K562 (cell line): Measurements from ENCODE around the gene RXRA. TPM values are rescaled to one million over a fixed set of nuclear protein-coding genes. Genes with fewer than 3 reads are reported as not detected.
A peak's percentile ranks its signal among the peaks of the same experiment; 100 is the strongest.

Experiments
- ATAC-seq: fragments of 200-7000 bp; cut with Tn5 transposase; 3 replicates; pipeline ENCODE4 v1.9.1; 2020; ENCODE audit warnings: moderate library complexity
- BruUV-seq: library from RNA; stranded (reverse); fragments of 400-500 nt; replicated peaks from 2 replicates; lab custom pipeline; 2021; lab: Mats Ljungman, UMichigan
- CTCF ChIA-PET: fragments of 300-600 bp; formaldehyde crosslinking; extraction: SDS; loops from one replicate; lab custom pipeline; 2021; ENCODE audit warnings: low intra/inter-chr PET ratio; lab: Yijun Ruan, JAX
- POLR2A ChIA-PET: fragments of 300-600, 350-650 bp; sonication (Branson Sonifier 250); formaldehyde crosslinking; extraction: SDS; loops from one replicate; lab custom pipeline; 2021; ENCODE audit warnings: antibody characterized with exemption, inconsistent platforms; lab: Yijun Ruan, JAX
- DNase-seq, 4 experiments: peaks; one replicate each; pipeline versions ENCODE4 v3.0.0 to v3.0.0-alpha.2; 2011 to 2018; ENCODE audit warnings: low spot score in 3 of 4, mixed read lengths in 3 of 4; ENCODE audit errors: extremely low read depth in 1 of 4
- FAIRE-seq: peaks from 2 replicates; lab custom pipeline; 2011; peaks lifted over from hg19 to GRCh38; lab: Jason Lieb, UNC
- H2AFZ ChIP-seq: 2 replicates; pipeline ENCODE4 v1.6.0; 2011; ENCODE audit warnings: low read depth, low read length, control low read depth, inconsistent platforms
- H3K27ac ChIP-seq: fragments of 200-600 bp; 3 replicates; pipeline ENCODE4 v1.8.0; 2011; ENCODE audit warnings: low read depth, mild to moderate bottlenecking, control low read depth, inconsistent platforms, low read length, moderate library complexity, mixed read lengths; ENCODE audit errors: extremely low read depth
- H3K27me3 ChIP-seq, 2 experiments: fragments of 300-600 bp in 1 of 2; 2 replicates in 1 of 2; 3 replicates in 1 of 2; pipeline versions ENCODE4 v1.6.0 to v1.8.0; 2011; ENCODE audit warnings: inconsistent platforms in 2 of 2, low read length in 2 of 2, mild to moderate bottlenecking in 1 of 2, mixed read lengths in 1 of 2, moderate library complexity in 1 of 2; ENCODE audit not compliant: control insufficient read depth in 2 of 2, insufficient read depth in 2 of 2
- H3K36me3 ChIP-seq: fragments of 300-600 bp; 3 replicates; pipeline ENCODE4 v1.8.0; 2011; ENCODE audit warnings: mild to moderate bottlenecking, low read length, inconsistent platforms; ENCODE audit not compliant: control insufficient read depth, insufficient read depth
- H3K4me1 ChIP-seq, 2 experiments: fragments of 200-600 bp in 1 of 2; replicated peaks in 1 of 2; 2 replicates in 1 of 2; 3 replicates in 1 of 2; pipeline versions ENCODE4 v1.5.1 to v1.8.0; 2011; ENCODE audit warnings: inconsistent platforms in 2 of 2, low read length in 2 of 2, mild to moderate bottlenecking in 1 of 2, mixed read lengths in 1 of 2, moderate library complexity in 1 of 2; ENCODE audit not compliant: control insufficient read depth in 2 of 2, insufficient read depth in 2 of 2
- H3K4me2 ChIP-seq: 2 replicates; pipeline ENCODE4 v1.6.1; 2011; ENCODE audit warnings: low read length, control low read depth, inconsistent platforms, mixed read lengths; ENCODE audit not compliant: insufficient read depth
- H3K4me3 ChIP-seq: fragments of 200-600 bp; sonication (generic), shearing (Covaris generic); 2 replicates; pipeline ENCODE4 v1.5.1; 2016; ENCODE audit warnings: control low read depth, inconsistent platforms
- H3K79me2 ChIP-seq: fragments of 200-600 bp; 3 replicates; pipeline ENCODE4 v1.8.0; 2011; ENCODE audit warnings: low read length, inconsistent platforms; ENCODE audit not compliant: control insufficient read depth, insufficient read depth
- H3K9ac ChIP-seq, 2 experiments: 2 replicates each; pipeline versions ENCODE4 v1.6.0 to v1.6.1; 2011; ENCODE audit warnings: low read depth in 2 of 2, low read length in 2 of 2, control low read depth in 1 of 2, inconsistent platforms in 1 of 2, mild to moderate bottlenecking in 1 of 2, mixed read lengths in 1 of 2; ENCODE audit not compliant: insufficient read depth in 1 of 2
- H3K9me1 ChIP-seq: one replicate; pipeline ENCODE4 v1.6.0; 2011; ENCODE audit warnings: inconsistent platforms, mild to moderate bottlenecking, low read length, moderate library complexity; ENCODE audit not compliant: control insufficient read depth, insufficient read depth
- H3K9me3 ChIP-seq: replicated peaks from 2 replicates; pipeline ENCODE4 v1.5.1; 2011; ENCODE audit warnings: low read depth, low read length, inconsistent platforms; ENCODE audit not compliant: control insufficient read depth, insufficient read depth
- H4K20me1 ChIP-seq: replicated peaks from 2 replicates; pipeline ENCODE4 v1.6.1; 2011; ENCODE audit warnings: low read length, inconsistent platforms, mixed read lengths; ENCODE audit not compliant: control insufficient read depth, insufficient read depth
- CBFA2T2 ChIP-seq: fragments of 450-650 bp; conservative IDR thresholded peaks from 2 replicates; pipeline ENCODE4 v1.6.1; 2017; ENCODE audit warnings: mild to moderate bottlenecking
- KDM5B ChIP-seq: fragments of 200-600 bp; sonication (generic); IDR thresholded peaks from 2 replicates; pipeline ENCODE4 v1.6.1; 2012; ENCODE audit warnings: low read depth, mild to moderate bottlenecking, moderate library complexity, low read length, control low read depth, inconsistent platforms; ENCODE audit not compliant: insufficient replicate concordance
- POLR2A ChIP-seq: fragments of 450-650 bp; conservative IDR thresholded peaks from 2 replicates; pipeline ENCODE4 v1.6.1; 2016
- POLR2G ChIP-seq: fragments of 200-400 bp; formaldehyde crosslinking; IDR thresholded peaks from 2 replicates; pipeline ENCODE4 v1.6.1; 2017; ENCODE audit warnings: low read depth, mild to moderate bottlenecking, antibody characterized with exemption, low read length, moderate library complexity
- ZEB2 ChIP-seq: fragments of 450-650 bp; IDR thresholded peaks from 2 replicates; pipeline ENCODE4 v1.6.1; 2016
- WGBS: fragments of 100-300 bp; shearing (Covaris generic); methylation state at CpG from one replicate; pipeline ENCODE4 v1.1.6; 2016; ENCODE audit warnings: low coverage, mixed read lengths; ENCODE audit not compliant: insufficient coverage; ENCODE audit errors: missing lambda C conversion rate; 5-methylcytosine and 5-hydroxymethylcytosine counted together
- in situ Hi-C: fragments of 300-500 bp; cut with MboI; formaldehyde crosslinking; loops from 4 replicates; pipeline ENCODE4 v1.15.0; 2018; ENCODE audit warnings: inconsistent platforms, mixed read lengths
- intact Hi-C: fragments of 100-400 bp; cut with micrococcal nuclease; formaldehyde crosslinking; loops from 2 replicates; pipeline ENCODE4 v1.14.2; 2022
- polyA plus RNA-seq, 8 experiments: library from polyadenylated mRNA; depleted of rRNA in 4 of 8; stranded (reverse) in 5 of 8; unstranded in 3 of 8; fragments of >200 nt; fragmentation: Nextera tagmentation in 2 of 8; fragmentation: Illumina TruSeq in 1 of 8; extraction: Ambion mirVana in 2 of 8; extraction: Trizol in 1 of 8; gene quantifications; 2 replicates each; pipeline versions ENCODE4 v1.2.1 to v1.2.3, GENCODE V29; 2011 to 2014; ENCODE audit warnings: inconsistent platforms in 1 of 8, missing spikeins in 1 of 8
- total RNA-seq, 7 experiments: library from RNA; depleted of rRNA in 6 of 7; stranded (reverse); fragments of >200 nt in 6 of 7; fragmentation: Illumina TruSeq in 2 of 7; extraction: Trizol in 2 of 7; gene quantifications; 2 replicates each; pipeline versions ENCODE4 v1.2.1 to v1.2.3, GENCODE V29; 2011 to 2021; ENCODE audit warnings: low replicate concordance in 1 of 7

Gene RXRA
- total and polyA plus RNA-seq, 9 of the 15 experiments (the other 6 are each of a cell fraction or from before 2014, with no cell fraction given), result 0.35 to 23.6 (median 4.6) TPM

- ChIA-PET POLR2A (interaction anchor here (0.7 to 1.4 kb wide), 2 partner anchors 19 to 95 kb away, joined by 3 read pairs; no protein-coding TSS in a partner anchor), CTCF (no interaction called here)
- peaks cover 81% of the 10 kb centered on the region for H3K79me2 ChIP-seq
Measured at GRCh38 chr9:134341929-134342745, 15.9 kb downstream of the RXRA start.

DNA sequence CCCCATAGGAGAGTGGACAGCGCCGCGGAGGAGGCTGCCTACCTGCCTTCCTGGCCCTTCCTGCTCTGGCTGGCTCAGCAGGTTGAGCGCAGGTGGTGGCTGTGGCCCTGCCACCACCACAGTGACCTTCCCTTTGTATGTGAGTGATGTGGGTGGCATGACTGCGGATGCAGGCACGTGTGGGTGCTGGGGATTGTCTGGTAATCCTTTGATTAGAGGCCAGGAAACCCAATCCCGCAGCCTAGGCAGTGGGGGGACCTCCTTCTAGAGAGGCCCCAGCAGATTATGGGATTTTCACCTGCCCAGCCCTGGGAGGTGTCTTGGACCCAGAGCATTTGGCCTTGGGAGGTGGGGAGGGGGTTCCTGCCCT is 16.5 kb downstream of the RXRA start:
- Histone ChIP-seq H3K9ac (peak overlapping the region in 1 of 2 experiments; percentile 84; a peak in 2 of 4 replicates), H4K20me1 (peaks cover 18% of the 10 kb centered on the region), H3K4me3 (no peak overlapping the region), H3K4me1 (peaks cover 44 to 98% of the 10 kb centered on the region in 2 experiments), H3K36me3 (no peaks in the 10 kb centered on the region; the same call in 2 of the 3 replicates), H2AFZ (no peak overlapping the region), H3K9me3 (no peaks in the 10 kb centered on the region), H3K79me2 (peaks cover 75% of the 10 kb centered on the region), H3K27ac (no peak overlapping the region), H3K9me1 (peaks cover 11% of the 10 kb centered on the region), H3K27me3 (no peaks in the 10 kb centered on the region), H3K4me2 (no peak overlapping the region)
- intact Hi-C loops, result no loop called here
- ATAC-seq (no peak), DNase-seq (no peak), FAIRE-seq (no peak)
- in situ Hi-C loops, result no loop called here
- WGBS, result 92% methylated on average over 6 of the region's 7 CpGs
- TF ChIP-seq CBFA2T2 (no peak), POLR2G (0 out of 2 replicates have a peak, but pooled peaks have one; percentile 2)
- BruUV-seq, result no TSS peak
- ChIA-PET POLR2A (no interaction called here), CTCF (no interaction called here)

More at GRCh38 chr9:134341929-134342745, 15.9 kb downstream of the RXRA start:
- Histone ChIP-seq H3K27ac (no peak overlapping the region), H4K20me1 (peaks cover 20% of the 10 kb centered on the region; the same call in 1 of the 2 replicates), H3K9me3 (no peaks in the 10 kb centered on the region), H3K27me3 (no peaks in the 10 kb centered on the region), H3K36me3 (no peaks in the 10 kb centered on the region; the same call in 2 of the 3 replicates), H3K4me3 (no peak overlapping the region), H3K4me1 (peaks cover 49 to 98% of the 10 kb centered on the region in 2 experiments), H2AFZ (no peak overlapping the region), H3K9ac (peak overlapping the region in 1 of 2 experiments; percentile 84; a peak in 2 of 4 replicates), H3K9me1 (peaks cover 13% of the 10 kb centered on the region), H3K4me2 (no peak overlapping the region)
- DNase-seq, result no peak
- FAIRE-seq, result no peak
- no peak for ATAC-seq
- intact Hi-C loops, result no loop called here
- in situ Hi-C loops, result no loop called here
- no TSS peak for BruUV-seq
- no peak for TF ChIP-seq KDM5B
- no peak for TF ChIP-seq POLR2A
- 0 out of 2 replicates have a peak, but pooled peaks have one; percentile 12 for TF ChIP-seq POLR2G
- no peak for TF ChIP-seq ZEB2
- WGBS, result 93% methylated on average over 14 of the region's 19 CpGs
